Right renal cortex interstitium (tissue), 3 donors: Measurements from ENCODE around the gene ODAD4. TPM values are rescaled to one million over a fixed set of nuclear protein-coding genes. Genes with fewer than 3 reads are reported as not detected.

ENCODE experiments used
- DNase-seq, 3 donors: peaks; one replicate each; pipeline ENCODE4 v3.0.0-alpha.2; 2013; ENCODE audit warnings: low read depth in 3 of 3, low spot score in 2 of 3
- polyA plus RNA-seq, 3 donors: library from polyadenylated mRNA; unstranded; fragments of 120-200 nt; gene quantifications; one replicate each; pipeline ENCODE4 v1.2.1, GENCODE V29; 2013; ENCODE audit not compliant: insufficient read length in 3 of 3

ODAD4 gene
- 1 to 10 TPM; 5.5 to 6.9 (median 6.5) TPM for polyA plus RNA-seq

DNA sequence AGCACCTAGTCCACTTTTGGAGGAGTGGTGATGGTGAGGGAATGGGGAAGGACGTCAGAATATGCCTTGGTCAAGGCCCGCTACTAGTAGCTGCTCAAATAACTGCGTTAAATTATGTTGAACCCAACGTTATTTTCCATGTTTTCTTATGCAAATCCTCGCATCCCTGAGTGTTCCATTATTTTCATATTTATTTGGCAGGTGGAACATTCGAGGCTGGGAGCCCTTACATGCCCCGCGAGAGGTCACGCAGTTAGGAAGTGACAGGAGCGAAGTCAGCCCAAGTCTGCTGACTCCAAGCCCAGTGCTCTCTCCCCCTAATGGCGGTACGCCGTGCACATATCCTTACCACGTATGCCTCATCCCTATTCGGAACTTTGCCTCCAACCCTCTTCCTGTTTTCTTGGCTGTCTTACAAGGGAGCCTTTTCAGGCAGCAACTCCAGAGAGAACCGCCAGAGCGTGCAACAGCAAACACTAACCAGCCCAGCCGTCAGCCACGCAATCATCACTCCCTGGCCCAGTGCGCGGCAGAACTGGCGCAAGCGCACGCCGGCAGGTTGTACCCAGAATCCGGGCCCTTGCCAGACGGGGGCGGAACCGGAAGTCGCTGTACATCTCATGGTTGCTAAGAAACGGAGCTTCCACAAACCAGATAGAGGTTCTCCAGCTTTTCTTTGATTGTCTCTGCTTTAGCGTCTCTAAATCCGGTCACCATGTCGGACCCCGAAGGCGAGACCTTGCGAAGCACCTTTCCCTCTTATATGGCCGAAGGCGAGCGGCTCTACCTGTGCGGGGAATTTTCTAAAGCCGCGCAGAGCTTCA is at the start of gene ODAD4:
Gene ODAD4 (plus strand): TSS at position 609 of the 824 bp plus-strand sequence. CDS start 107 bp downstream, at position 716.
- DNase-seq = peak; percentile 86 to 94 (median 90)

GRCh38 chr17:41882756-41883155 is 47.7 kb upstream of the ODAD4 start:
- DNase-seq = no peak

DNA sequence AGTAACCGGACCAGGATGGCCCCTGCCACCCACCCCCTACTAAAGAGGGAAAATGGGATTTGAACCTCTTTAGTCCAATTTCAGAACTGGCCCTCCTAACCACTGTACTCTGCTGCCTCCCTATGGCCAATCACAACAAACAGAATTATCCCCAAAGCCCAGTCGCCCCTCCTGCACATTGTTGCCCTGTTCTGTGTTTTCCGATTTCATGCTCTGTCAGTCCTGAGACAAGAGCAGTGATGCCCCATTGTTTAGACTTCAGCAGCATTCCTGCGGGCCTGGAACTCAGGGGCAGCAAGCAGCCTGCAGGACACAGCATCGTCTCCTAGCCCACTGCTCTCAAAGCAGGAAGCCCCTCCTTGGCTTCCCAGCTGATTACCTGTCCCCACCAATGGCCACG is 44.7 kb upstream of the ODAD4 start:
- no peak for DNase-seq

GRCh38 chr17:41888332-41888965 is 42.0 kb upstream of the ODAD4 start:
- no peak for DNase-seq

DNA sequence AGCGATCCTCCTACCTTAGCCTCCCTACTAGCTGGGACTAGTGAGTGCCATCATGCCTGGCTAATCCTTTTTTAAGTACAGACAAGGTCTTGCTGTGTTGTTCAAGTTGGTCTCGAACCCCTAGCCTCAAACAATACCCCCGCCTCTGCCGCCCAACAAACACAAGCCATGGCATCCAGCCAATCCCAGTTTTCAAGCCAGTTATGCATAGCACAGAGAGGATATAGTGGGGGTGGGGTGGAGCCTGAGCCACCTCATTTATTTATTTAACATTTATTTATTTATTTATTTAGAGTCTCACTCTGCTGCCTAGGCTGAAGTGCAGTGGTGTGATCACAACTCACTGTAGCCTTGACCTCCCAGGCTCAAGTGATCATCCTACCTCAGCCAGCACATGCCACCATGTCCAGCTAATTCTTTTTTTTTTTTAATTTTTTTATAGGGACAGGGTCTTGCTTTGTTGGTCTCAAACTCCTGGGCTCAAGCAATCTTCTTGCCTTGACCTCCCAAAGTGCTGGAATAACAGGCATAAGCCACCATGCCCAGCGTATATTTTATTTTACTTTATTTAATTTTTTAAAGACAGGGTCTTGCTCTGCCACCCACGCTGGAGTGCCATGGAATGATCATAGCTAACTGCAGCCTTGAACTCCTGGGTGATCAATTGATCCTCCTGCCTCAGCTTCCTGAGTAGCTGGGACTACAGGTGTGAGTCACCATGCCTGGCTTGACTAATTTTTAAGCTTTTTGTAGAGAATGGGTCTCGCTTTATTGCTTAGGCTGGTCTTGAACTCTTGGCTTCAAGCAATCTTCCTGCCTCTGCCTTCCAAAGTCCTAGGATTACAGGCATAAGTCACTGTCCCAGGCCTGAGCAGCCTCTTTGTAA is 39.0 kb upstream of the ODAD4 start:
- DNase-seq = no peak

DNA sequence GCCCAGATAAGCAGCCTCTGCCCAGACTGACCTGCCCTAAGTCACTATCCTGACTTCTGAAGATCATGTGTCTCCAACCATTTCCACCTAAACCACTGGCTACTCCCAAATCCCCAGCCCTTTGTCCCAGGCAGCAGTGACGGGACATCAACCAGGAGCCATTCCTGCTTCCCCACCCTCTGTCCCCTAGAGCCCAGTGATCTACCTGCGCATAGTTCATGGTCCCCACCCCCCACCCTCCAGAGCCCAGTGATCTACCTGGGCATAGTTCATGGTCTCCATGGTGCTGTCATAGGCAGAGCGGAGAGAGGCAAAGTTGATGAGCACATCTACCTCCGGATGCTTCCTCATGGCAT is 38.4 kb upstream of the ODAD4 start:
- no peak for DNase-seq

- no peak for DNase-seq
These were observed 37.0 kb upstream of the ODAD4 start for GRCh38 chr17:41893384-41893783.

- DNase-seq = no peak
These were observed 35.6 kb upstream of the ODAD4 start for GRCh38 chr17:41894791-41895331.

GRCh38 chr17:41895617-41896016 is 34.8 kb upstream of the ODAD4 start:
- no peak for DNase-seq

DNA sequence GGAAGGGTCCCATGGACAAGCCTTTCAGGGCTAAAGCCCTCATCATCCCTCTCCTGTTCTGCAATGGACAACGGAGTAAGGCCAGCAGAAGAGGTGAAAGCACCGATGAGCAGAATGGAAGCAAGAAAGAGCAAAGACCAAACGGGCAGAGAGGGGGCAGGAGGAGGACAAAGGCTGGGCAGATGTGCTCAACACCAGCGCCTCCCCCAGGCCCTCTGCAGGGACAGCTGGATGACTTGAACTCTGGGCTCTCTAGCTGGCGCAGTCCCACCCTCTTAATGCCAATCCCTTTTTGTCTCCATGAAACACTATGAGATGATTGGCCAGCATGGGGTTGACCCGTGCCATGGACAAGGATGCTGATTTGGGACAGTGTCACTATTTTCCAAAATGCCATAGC is 33.7 kb upstream of the ODAD4 start:
- DNase-seq = no peak

- no peak for DNase-seq
These were observed 28.8 kb upstream of the ODAD4 start for GRCh38 chr17:41901646-41902045.

DNA sequence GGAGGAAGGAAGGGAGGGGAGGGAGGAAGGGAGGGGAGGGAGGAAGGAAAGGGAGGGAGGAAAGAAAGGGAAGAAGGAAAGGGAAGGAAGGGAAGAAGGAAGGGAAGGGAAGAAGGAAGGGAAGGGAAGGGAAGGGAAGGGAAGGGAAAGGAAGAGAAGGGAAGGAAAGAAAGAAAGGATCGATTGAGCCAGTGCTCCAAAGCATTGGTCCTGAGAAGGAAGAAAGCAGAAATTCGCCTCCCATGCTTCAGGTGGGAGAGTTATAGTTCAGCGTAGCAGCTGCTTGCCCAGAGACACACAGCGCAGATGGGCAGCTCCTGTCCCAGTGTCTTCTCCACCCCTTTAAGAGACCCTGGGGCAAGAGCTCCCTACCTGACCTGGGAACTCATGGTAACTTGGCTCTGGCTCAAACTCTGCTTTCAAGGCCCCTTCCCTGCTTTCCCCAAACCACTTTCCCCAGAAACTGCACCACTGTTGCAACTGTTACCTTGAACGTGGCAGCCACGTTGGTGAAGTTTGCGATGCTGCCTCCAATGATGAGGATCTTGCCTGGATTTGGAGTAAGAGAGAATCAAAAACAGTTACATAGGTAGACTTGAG is 26.1 kb upstream of the ODAD4 start:
- no peak for DNase-seq

- no peak for DNase-seq
These were observed 25.2 kb upstream of the ODAD4 start for GRCh38 chr17:41905172-41905571.

DNA sequence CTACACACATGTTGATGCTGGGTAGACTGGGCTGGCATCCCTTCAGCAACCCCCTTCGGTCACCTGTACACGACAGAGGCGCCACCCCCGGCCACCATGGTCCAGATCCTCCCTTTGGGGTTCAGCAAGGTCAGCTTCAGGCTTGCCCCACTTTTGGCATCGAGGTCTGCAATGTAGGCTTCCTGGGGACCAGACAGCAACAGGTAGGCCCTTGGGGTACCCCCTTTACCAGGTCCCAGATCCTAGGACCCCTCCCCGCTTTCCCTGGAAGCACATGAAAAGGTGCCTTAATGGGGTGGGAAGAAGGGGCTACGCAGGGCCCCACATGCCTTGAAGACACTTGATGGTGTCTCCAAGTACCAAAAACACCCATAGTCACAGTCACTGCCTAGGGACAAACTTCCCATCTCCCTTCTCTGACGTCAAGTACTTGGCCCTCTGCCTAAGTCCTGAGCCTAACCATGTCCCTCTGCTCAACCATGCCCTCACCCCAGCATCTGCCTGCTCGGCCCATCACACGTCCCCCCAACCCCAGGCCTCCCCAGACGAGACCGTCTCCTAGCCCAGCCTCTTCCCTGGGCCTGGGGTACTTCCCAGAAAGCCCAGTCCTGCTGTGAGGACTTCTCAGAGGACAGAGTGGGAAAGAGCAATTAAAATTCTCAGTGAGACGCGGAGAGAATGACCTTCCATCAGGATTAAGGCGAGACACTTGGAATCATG is 23.8 kb upstream of the ODAD4 start:
- no peak for DNase-seq

- DNase-seq = no peak
These were observed 23.2 kb upstream of the ODAD4 start for GRCh38 chr17:41907185-41907556.

DNA sequence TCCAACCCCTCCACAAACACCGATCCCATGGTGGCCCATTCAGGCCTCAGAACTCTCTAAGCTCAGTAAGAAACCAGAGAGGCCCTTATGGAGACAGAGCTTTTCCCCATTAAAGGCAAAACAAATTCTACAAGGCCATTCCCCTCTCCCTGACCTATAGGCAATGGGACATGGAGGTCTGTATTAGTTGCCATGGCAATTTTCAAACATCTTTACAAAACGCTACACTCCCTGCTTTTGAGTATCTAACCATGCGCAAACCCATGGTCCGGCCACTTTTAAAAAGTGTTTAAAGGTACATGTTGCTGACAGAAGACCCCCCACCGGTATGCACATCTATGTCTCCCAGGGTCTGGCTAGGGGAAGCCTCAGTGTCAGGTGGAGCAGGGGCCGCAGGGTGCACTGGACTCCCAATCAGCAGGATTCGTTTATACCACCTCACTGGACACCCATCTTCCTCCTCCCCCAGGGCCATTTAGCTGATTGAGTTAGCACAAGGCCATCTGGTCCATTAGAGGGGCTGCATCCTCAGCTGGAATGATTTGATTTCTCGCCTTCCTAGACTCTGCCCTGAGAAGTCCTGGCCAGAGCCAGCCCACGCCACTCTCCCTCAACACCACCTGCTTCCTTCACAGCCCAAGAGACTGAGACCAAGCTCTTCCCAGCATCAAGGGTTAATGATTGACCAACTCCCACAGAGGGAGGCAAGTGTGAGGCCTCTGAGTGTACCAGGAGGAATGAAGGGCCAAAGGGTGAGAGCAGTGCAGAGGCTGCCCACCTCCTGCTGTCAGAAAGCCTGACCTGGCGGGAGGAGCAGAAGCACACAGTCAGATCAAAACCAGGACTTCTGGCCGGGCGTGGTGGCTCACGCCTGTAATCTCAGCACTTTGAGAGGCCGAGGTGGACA is 22.5 kb upstream of the ODAD4 start:
- peak in 2 of 3 donors; percentile 34 to 53 for DNase-seq

- DNase-seq = no peak
These were observed 21.3 kb upstream of the ODAD4 start for GRCh38 chr17:41909088-41909487.

DNA sequence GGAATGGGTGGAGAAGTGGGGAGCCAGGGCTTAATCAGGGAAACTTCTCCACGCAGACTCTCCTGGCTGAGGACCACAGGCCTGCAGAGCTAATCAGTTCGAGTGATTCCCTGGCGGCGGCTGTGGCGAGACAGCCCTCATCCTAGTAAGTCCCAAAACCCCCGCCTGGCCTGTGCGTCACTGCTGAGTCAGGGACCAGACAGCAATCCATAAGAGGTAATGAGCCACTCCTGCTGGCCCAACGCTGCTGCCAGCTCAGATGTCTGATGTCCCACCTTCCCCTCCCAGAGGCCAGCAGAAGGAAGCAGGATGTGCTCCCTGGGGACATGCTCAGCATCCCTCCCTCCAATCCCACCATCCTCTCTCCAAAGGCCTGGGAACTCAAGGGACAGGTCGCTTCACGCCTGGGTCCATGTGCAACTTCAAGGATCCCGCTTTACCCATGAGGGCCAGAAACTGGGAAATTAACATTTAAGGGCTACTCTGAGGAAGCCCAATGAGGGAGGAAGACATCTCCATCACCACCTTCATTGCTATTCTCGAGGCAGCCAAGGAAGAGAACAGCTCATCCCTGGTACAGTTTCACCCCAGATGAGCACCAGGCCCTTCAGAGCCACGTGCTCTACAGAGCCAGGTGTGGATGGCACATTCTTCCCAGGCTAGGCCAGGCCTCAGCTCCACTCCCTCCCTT is 19.6 kb upstream of the ODAD4 start:
- DNase-seq = no peak
